A673 (cell line): ENCODE results near the gene INTU. TPM values are rescaled to one million over a fixed set of nuclear protein-coding genes. Genes with fewer than 3 reads are reported as not detected.
"Not testable (repeated sequence)": the region's sequence is repeated elsewhere in the genome, so short reads cannot be mapped to it uniquely, and the experiment has no call there.

ENCODE experiments used
- Bru-seq: library from RNA; stranded (reverse); fragments of 400-500 nt; gene quantifications from one replicate; lab custom pipeline; 2021; lab: Mats Ljungman, UMichigan
- BruChase-seq, 2 experiments: library from RNA; stranded (reverse); fragments of 400-500 nt; gene quantifications; one replicate each; lab custom pipeline; 2021; lab: Mats Ljungman, UMichigan
- BruUV-seq: library from RNA; stranded (reverse); fragments of 400-500 nt; replicated peaks from 2 replicates; lab custom pipeline; 2021; lab: Mats Ljungman, UMichigan
- CTCF ChIA-PET: fragments of 300-600 bp; sonication (Branson Sonifier 250); formaldehyde crosslinking; loops from one replicate; lab custom pipeline; 2022; ENCODE audit warnings: antibody characterized with exemption; lab: Charles Lee
- POLR2A ChIA-PET: fragments of 300-600 bp; sonication (Branson Sonifier 250); formaldehyde crosslinking; loops from one replicate; lab custom pipeline; 2022; ENCODE audit warnings: antibody characterized with exemption; ENCODE audit not compliant: low non-redundant PET; lab: Charles Lee
- DNase-seq: peaks from one replicate; pipeline ENCODE4 v3.0.0-alpha.2; 2015; ENCODE audit warnings: low spot score
- H3K27ac ChIP-seq: fragments of 200-600 bp; sonication (generic); 2 replicates; pipeline ENCODE4 v1.5.1; 2016; ENCODE audit warnings: mixed run types, low read depth, mild to moderate bottlenecking, mixed read lengths, antibody characterized with exemption, low read length; ENCODE audit not compliant: poor library complexity, severe bottlenecking
- H3K27me3 ChIP-seq: fragments of 200-600 bp; sonication (generic); replicated peaks from 2 replicates; pipeline ENCODE4 v1.6.1; 2017; ENCODE audit warnings: mixed run types, low read depth, mild to moderate bottlenecking, mixed read lengths, antibody characterized with exemption, low read length; ENCODE audit not compliant: insufficient read depth, poor library complexity
- H3K36me3 ChIP-seq: fragments of 200-600 bp; sonication (generic); 2 replicates; pipeline ENCODE4 v1.6.1; 2016; ENCODE audit warnings: mixed run types, mild to moderate bottlenecking, mixed read lengths, antibody characterized with exemption, low read length; ENCODE audit not compliant: insufficient read depth, poor library complexity, severe bottlenecking
- H3K4me1 ChIP-seq: fragments of 200-600 bp; sonication (generic); 2 replicates; pipeline ENCODE4 v1.6.1; 2017; ENCODE audit warnings: mixed run types, mild to moderate bottlenecking, mixed read lengths, antibody characterized with exemption, low read length; ENCODE audit not compliant: insufficient read depth, poor library complexity, severe bottlenecking
- H3K4me3 ChIP-seq: fragments of 200-600 bp; sonication (generic); 2 replicates; pipeline ENCODE4 v1.5.1; 2016; ENCODE audit warnings: low read depth, mixed run types, mild to moderate bottlenecking, mixed read lengths, low read length; ENCODE audit not compliant: poor library complexity, severe bottlenecking
- H3K9me3 ChIP-seq: fragments of 200-600 bp; sonication (generic); 2 replicates; pipeline ENCODE4 v1.6.1; 2016; ENCODE audit warnings: mixed run types, low read depth, mild to moderate bottlenecking, mixed read lengths, antibody characterized with exemption, low read length; ENCODE audit not compliant: poor library complexity, severe bottlenecking
- EZH2 ChIP-seq: fragments of 200-600 bp; sonication (generic); IDR thresholded peaks from 2 replicates; pipeline ENCODE4 v1.6.1; 2017; ENCODE audit warnings: borderline replicate concordance, low read depth, mild to moderate bottlenecking, mixed read lengths, antibody characterized with exemption, low read length; ENCODE audit not compliant: poor library complexity, severe bottlenecking
- intact Hi-C: fragments of 100-400 bp; cut with micrococcal nuclease; formaldehyde crosslinking; loops from one replicate; pipeline ENCODE4 v1.10.0; 2022; ENCODE audit not compliant: unreplicated experiment
- long read RNA-seq: library from polyadenylated mRNA; stranded (forward); transcript quantifications from one replicate; pipeline ENCODE4 v2.0.0, GENCODE V29; 2022
- total RNA-seq: library from RNA; stranded (reverse); gene quantifications from 2 replicates; pipeline ENCODE4 v1.2.3, GENCODE V29; 2021
- TF ChIP-seq, protein P1 (sequence below): fragments of 300-800, 200-600 bp; sonication (generic); conservative IDR thresholded peaks from 2 replicates; pipeline ENCODE4 v1.5.1; 2017; ENCODE audit warnings: low read depth, mild to moderate bottlenecking, antibody characterized with exemption, low read length, moderate library complexity, mixed read lengths

INTU gene
- total RNA-seq (9.1 and 11.2 TPM in 2 replicates), Bru-seq, nascent RNA (percentile 69 among the genes with signal in this experiment), BruChase-seq, experiment 1, labeled RNA remaining after a 2-hour chase (percentile 72 among the genes with signal in this experiment), BruChase-seq, experiment 2, labeled RNA remaining after a 6-hour chase (percentile 63 among the genes with signal in this experiment)
- long read RNA-seq, full-length matches to known transcripts = 4 of 7 reads
- long read RNA-seq, partial matches to known transcripts = 0 of 7 reads
- long read RNA-seq, other reads (novel, unspliced or antisense) = 3 of 7 reads

DNA sequence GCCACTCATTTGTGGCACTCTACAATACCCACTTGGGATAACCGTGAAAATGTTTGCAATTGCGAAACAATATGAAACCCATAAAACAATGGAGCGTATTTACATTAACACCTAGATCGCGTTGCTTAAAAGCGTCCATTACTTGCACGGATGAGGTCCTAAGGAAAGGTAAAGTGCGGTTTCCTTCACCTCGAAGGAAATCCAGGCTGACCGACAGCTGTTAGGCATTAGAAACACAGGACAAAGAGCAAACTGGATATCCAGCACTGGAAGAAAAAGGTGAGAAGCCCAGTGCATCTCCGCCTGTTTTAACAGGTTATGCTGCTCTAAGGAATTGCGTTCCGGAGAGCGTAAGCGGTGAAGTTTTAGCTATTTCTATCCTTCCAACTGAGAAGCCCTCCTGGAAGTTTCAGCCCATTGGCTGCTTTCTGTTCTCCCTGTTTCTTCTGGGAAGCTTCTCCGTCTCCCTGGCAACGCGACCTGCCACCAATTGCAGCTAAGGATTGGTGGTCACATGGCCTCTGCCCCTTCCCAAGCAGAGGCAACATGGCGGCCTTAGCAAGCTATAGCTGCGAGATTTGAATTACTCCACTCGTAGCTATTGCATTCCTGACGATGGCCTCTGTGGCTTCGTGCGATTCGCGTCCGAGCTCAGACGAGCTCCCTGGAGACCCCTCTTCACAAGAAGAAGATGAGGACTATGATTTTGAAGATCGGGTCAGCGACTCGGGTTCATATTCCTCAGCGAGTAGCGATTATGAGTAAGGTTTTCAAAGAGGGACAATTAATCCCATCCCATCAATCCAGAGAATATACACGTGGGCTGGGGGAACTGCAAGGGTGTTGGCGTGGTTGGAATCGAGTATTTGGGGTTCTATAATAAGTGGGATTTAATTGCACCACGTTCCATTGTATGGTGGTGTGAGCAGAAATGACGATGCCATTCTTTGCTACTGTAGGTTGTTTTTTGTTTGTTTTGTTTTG is at the start of gene INTU:
INTU (plus strand) TSS at position 538 of the 984 bp plus-strand sequence; CDS start at position 616, 78 bp downstream.
- CTCF ChIA-PET = no interaction called here
- TF ChIP-seq EZH2 = no peak
- TF ChIP-seq, protein P1, sequence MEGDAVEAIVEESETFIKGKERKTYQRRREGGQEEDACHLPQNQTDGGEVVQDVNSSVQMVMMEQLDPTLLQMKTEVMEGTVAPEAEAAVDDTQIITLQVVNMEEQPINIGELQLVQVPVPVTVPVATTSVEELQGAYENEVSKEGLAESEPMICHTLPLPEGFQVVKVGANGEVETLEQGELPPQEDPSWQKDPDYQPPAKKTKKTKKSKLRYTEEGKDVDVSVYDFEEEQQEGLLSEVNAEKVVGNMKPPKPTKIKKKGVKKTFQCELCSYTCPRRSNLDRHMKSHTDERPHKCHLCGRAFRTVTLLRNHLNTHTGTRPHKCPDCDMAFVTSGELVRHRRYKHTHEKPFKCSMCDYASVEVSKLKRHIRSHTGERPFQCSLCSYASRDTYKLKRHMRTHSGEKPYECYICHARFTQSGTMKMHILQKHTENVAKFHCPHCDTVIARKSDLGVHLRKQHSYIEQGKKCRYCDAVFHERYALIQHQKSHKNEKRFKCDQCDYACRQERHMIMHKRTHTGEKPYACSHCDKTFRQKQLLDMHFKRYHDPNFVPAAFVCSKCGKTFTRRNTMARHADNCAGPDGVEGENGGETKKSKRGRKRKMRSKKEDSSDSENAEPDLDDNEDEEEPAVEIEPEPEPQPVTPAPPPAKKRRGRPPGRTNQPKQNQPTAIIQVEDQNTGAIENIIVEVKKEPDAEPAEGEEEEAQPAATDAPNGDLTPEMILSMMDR = no peak
- peaks cover 11% of the 10 kb centered on the region for H3K4me1 ChIP-seq
- POLR2A ChIA-PET = interaction anchor here (0.8 kb wide), 2 partner anchors 21 to 215 kb away, joined by 4 to 5 read pairs; no protein-coding TSS in a partner anchor
- peak; percentile 97 for DNase-seq
- no TSS peak for BruUV-seq
- no peaks in the 10 kb centered on the region for H3K36me3 ChIP-seq
- peak within 1 kb of the TSS; percentile 63 for H3K4me3 ChIP-seq
- peak within 1 kb of the TSS; percentile 66 for H3K27ac ChIP-seq
- intact Hi-C loops = no loop called here
- no peaks in the 10 kb centered on the region for H3K9me3 ChIP-seq
- H3K27me3 ChIP-seq = no peaks in the 10 kb centered on the region

DNA sequence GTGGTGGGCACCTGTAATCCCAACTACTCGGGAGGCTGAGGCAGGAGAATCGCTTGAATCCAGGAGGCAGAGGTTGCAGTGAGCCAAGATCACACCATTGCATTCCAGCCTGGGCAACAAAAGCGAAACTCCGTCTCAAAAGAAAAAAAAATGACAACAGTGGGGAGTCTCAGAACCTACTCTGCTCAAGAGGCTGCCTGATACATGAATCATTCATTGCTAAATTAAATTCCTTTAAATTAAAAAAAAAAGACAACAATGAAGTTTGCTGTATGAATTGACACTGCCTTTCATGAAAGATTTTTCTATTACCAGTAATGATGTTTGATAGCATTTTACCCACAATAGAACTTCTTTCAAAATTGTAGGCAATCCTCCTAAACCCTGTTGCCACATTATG is 46.3 kb upstream of the INTU start:
- H3K4me1 ChIP-seq, BruUV-seq, H3K4me3 ChIP-seq, DNase-seq, H3K27me3 ChIP-seq, intact Hi-C loops, H3K36me3 ChIP-seq, POLR2A ChIA-PET, H3K9me3 ChIP-seq, H3K27ac ChIP-seq: not testable (repeated sequence)
- CTCF ChIA-PET = interaction anchor here (0.7 to 1.0 kb wide), 3 partner anchors 15 to 226 kb away, joined by 3 to 4 read pairs (median 3); no protein-coding TSS in a partner anchor

GRCh38 chr4:127586922-127587571 is 45.7 kb upstream of the INTU start:
- Histone ChIP-seq H3K27me3 (no peaks in the 10 kb centered on the region), H3K4me1 (no peaks in the 10 kb centered on the region), H3K9me3 (no peaks in the 10 kb centered on the region), H3K36me3 (no peaks in the 10 kb centered on the region), H3K27ac (no peak overlapping the region), H3K4me3 (no peak overlapping the region)
- intact Hi-C loops = no loop called here
- TF ChIP-seq EZH2 = no peak
- TF ChIP-seq, protein P1 = peak; percentile 79
- ChIA-PET POLR2A (interaction anchor here (0.6 kb wide), 1 partner anchor 299 kb away, joined by 9 read pairs; no protein-coding TSS in a partner anchor), CTCF (interaction anchor here (0.7 to 1.0 kb wide), 3 partner anchors 16 to 226 kb away, joined by 3 to 4 read pairs (median 3); no protein-coding TSS in a partner anchor)
- DNase-seq = peak; percentile 56
- BruUV-seq = no TSS peak

DNA sequence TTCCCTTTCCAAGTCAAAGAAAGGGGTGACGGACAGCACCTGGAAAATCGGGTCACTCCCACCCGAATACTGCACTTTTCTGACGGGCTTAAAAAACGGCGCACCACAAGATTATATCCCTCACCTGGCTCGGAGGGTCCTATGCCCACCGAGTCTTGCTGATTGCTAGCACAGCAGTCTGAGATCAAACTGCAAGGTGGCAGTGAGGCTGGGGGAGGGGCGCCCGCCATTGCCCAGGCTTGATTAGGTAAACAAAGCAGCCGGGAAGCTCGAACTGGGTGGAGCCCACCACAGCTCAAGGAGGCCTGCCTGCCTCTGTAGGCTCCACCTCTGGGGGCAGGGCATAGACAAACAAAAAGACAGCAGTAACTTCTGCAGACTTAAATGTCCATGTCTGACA is 43.6 kb upstream of the INTU start:
- H3K9me3 ChIP-seq, H3K4me3 ChIP-seq, BruUV-seq, H3K36me3 ChIP-seq, DNase-seq, intact Hi-C loops, H3K27me3 ChIP-seq, H3K4me1 ChIP-seq, H3K27ac ChIP-seq, CTCF ChIA-PET, POLR2A ChIA-PET: not testable (repeated sequence)
